ENCODE results near the gene PNPLA6. TPM values are rescaled to one million over a fixed set of nuclear protein-coding genes. Genes with fewer than 3 reads are reported as not detected.

Gene PNPLA6
- total RNA-seq, 1 donor from 2014 or later: 82.0 TPM

GRCh38 chr19:7526059-7526929 is 9.2 kb upstream of the PNPLA6 start:
- H3K9me3 Mint-ChIP-seq (ENCODE audit: unreplicated experiment): peaks cover 4% of the 10 kb centered on the region
- peak overlapping the region; percentile 48 for H3K27ac Mint-ChIP-seq (ENCODE audit: unreplicated experiment)
- peaks cover 5% of the 10 kb centered on the region for H3K4me1 Mint-ChIP-seq (ENCODE audit: low read depth, unreplicated experiment)
- TF ChIP-seq, protein P1, sequence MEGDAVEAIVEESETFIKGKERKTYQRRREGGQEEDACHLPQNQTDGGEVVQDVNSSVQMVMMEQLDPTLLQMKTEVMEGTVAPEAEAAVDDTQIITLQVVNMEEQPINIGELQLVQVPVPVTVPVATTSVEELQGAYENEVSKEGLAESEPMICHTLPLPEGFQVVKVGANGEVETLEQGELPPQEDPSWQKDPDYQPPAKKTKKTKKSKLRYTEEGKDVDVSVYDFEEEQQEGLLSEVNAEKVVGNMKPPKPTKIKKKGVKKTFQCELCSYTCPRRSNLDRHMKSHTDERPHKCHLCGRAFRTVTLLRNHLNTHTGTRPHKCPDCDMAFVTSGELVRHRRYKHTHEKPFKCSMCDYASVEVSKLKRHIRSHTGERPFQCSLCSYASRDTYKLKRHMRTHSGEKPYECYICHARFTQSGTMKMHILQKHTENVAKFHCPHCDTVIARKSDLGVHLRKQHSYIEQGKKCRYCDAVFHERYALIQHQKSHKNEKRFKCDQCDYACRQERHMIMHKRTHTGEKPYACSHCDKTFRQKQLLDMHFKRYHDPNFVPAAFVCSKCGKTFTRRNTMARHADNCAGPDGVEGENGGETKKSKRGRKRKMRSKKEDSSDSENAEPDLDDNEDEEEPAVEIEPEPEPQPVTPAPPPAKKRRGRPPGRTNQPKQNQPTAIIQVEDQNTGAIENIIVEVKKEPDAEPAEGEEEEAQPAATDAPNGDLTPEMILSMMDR (IDR thresholded peaks at IDR 0.05; ENCODE audit: partially characterized antibody, unreplicated experiment): no peak
- no peak for DNase-seq
- no peaks in the 10 kb centered on the region for H3K36me3 Mint-ChIP-seq (ENCODE audit: unreplicated experiment)
- H3K4me3 Mint-ChIP-seq (ENCODE audit: unreplicated experiment): no peak overlapping the region
- peaks cover 7% of the 10 kb centered on the region for H3K27me3 Mint-ChIP-seq (ENCODE audit: unreplicated experiment)

DNA sequence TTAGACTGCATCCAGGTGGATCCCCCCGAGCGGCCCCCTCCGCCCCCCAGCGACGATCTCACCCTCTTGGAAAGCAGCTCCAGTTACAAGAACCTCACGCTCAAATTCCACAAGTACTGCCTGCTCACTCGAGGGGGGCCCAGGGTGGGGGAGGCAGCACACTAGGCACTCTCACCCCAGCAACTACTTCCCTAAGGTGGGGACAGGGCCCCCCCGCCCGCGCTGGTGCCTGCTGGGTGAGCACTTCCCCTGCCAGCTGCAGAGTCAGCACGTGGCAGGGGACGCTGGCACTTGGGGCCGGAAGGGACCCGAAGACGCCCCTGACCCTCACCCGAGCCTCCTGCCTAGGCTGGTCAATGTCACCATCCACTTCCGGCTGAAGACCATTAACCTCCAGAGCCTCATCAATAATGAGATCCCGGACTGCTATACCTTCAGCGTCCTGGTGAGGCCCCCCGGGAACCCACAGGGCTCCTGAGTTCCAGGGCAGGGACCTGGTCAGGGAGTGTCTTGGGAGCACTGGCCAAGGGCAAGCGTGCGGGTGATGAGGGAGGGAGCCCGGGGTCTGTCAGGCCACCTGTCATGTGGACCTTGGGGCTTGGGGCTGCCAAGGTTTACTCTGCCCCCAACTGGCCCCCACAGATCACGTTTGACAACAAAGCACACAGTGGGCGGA is 7.9 kb upstream of the PNPLA6 start:
- no peak overlapping the region for H3K4me3 Mint-ChIP-seq (ENCODE audit: unreplicated experiment)

GRCh38 chr19:7528192-7528519 is 7.4 kb upstream of the PNPLA6 start:
- H3K4me3 Mint-ChIP-seq (ENCODE audit: unreplicated experiment): no peak overlapping the region
- no peaks in the 10 kb centered on the region for H3K9me3 Mint-ChIP-seq (ENCODE audit: unreplicated experiment)
- no peak overlapping the region for H3K27ac Mint-ChIP-seq (ENCODE audit: unreplicated experiment)
- peaks cover 5% of the 10 kb centered on the region for H3K27me3 Mint-ChIP-seq (ENCODE audit: unreplicated experiment)
- no peaks in the 10 kb centered on the region for H3K36me3 Mint-ChIP-seq (ENCODE audit: unreplicated experiment)
- no peaks in the 10 kb centered on the region for H3K4me1 Mint-ChIP-seq (ENCODE audit: low read depth, unreplicated experiment)
- TF ChIP-seq, protein P1 (IDR thresholded peaks at IDR 0.05; ENCODE audit: partially characterized antibody, unreplicated experiment): no peak
- no peak for DNase-seq

More for the DNA sequence above, 7.9 kb upstream of the PNPLA6 start:
- TF ChIP-seq, protein P1 (IDR thresholded peaks at IDR 0.05; ENCODE audit: partially characterized antibody, unreplicated experiment): no peak
- H3K9me3 Mint-ChIP-seq (ENCODE audit: unreplicated experiment): no peaks in the 10 kb centered on the region
- no peak overlapping the region for H3K27ac Mint-ChIP-seq (ENCODE audit: unreplicated experiment)
- DNase-seq: no peak
- no peaks in the 10 kb centered on the region for H3K4me1 Mint-ChIP-seq (ENCODE audit: low read depth, unreplicated experiment)
- H3K27me3 Mint-ChIP-seq (ENCODE audit: unreplicated experiment): peaks cover 5% of the 10 kb centered on the region
- no peaks in the 10 kb centered on the region for H3K36me3 Mint-ChIP-seq (ENCODE audit: unreplicated experiment)

DNA sequence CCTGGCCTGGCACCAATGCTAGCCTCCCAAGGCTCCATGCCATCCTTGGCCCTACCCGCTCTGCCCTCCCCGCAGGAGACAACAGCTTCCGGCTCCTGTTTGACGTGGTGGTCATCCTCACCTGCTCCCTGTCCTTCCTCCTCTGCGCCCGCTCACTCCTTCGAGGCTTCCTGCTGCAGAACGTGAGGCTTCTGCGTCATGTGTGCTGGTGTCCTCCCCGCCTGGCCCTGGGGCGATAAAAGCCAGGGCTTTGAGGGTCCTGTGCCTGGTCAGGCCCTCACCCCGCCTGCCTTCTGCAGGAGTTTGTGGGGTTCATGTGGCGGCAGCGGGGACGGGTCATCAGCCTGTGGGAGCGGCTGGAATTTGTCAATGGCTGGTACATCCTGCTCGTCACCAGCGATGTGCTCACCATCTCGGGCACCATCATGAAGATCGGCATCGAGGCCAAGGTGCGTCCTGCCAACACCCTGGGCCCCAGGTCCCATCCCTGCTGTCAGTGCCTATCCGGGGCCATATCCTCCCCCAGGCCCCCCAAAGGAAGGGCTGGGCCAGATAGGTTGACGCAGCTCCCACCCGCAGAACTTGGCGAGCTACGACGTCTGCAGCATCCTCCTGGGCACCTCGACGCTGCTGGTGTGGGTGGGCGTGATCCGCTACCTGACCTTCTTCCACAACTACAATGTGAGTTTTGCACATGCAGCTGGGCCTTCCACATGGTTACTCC is 6.8 kb upstream of the PNPLA6 start:
- no peak for DNase-seq
- TF ChIP-seq, protein P1 (IDR thresholded peaks at IDR 0.05; ENCODE audit: partially characterized antibody, unreplicated experiment): no peak
- H3K36me3 Mint-ChIP-seq (ENCODE audit: unreplicated experiment): no peaks in the 10 kb centered on the region
- no peak overlapping the region for H3K27ac Mint-ChIP-seq (ENCODE audit: unreplicated experiment)
- peaks cover 5% of the 10 kb centered on the region for H3K27me3 Mint-ChIP-seq (ENCODE audit: unreplicated experiment)
- H3K9me3 Mint-ChIP-seq (ENCODE audit: unreplicated experiment): no peaks in the 10 kb centered on the region
- no peaks in the 10 kb centered on the region for H3K4me1 Mint-ChIP-seq (ENCODE audit: low read depth, unreplicated experiment)
- H3K4me3 Mint-ChIP-seq (ENCODE audit: unreplicated experiment): no peak overlapping the region
